Hepatocyte (in vitro differentiated cells): ENCODE results near the gene CD163L1. TPM values are rescaled to one million over a fixed set of nuclear protein-coding genes. Genes with fewer than 3 reads are reported as not detected.

Experiments used
- DNase-seq: peaks from one replicate; pipeline ENCODE4 v3.0.0-alpha.2; 2016; ENCODE audit warnings: low spot score
- H2AFZ ChIP-seq: fragments of 200-600 bp; sonication (generic); 2 replicates; pipeline ENCODE4 v1.6.0; 2016; ENCODE audit warnings: antibody characterized with exemption, mild to moderate bottlenecking
- H3K27ac ChIP-seq: fragments of 200-600 bp; sonication (generic); 2 replicates; pipeline ENCODE4 v1.5.1; 2016; ENCODE audit warnings: mild to moderate bottlenecking
- H3K27me3 ChIP-seq: fragments of 200-600 bp; sonication (generic); 2 replicates; pipeline ENCODE4 v1.6.1; 2016
- H3K36me3 ChIP-seq: fragments of 200-600 bp; sonication (generic); replicated peaks from 2 replicates; pipeline ENCODE4 v1.5.1; 2016; ENCODE audit warnings: low read depth; ENCODE audit not compliant: insufficient read depth
- H3K4me1 ChIP-seq: fragments of 200-600 bp; sonication (generic); 2 replicates; pipeline ENCODE4 v1.5.1; 2016; ENCODE audit warnings: mild to moderate bottlenecking, moderate library complexity; ENCODE audit not compliant: insufficient read depth
- H3K4me2 ChIP-seq: fragments of 200-600 bp; sonication (generic); 2 replicates; pipeline ENCODE4 v1.6.0; 2016
- H3K4me3 ChIP-seq: fragments of 200-600 bp; sonication (generic); 2 replicates; pipeline ENCODE4 v1.5.1; 2016; ENCODE audit warnings: mild to moderate bottlenecking
- H3K79me2 ChIP-seq: fragments of 200-600 bp; sonication (generic); 2 replicates; pipeline ENCODE4 v1.6.0; 2017; ENCODE audit warnings: mild to moderate bottlenecking
- H3K9me2 ChIP-seq: fragments of 200-600 bp; sonication (generic); replicated peaks from 2 replicates; pipeline ENCODE4 v1.6.0; 2017; ENCODE audit warnings: mild to moderate bottlenecking; ENCODE audit not compliant: insufficient read depth
- H3K9me3 ChIP-seq: fragments of 200-600 bp; sonication (generic); 2 replicates; pipeline ENCODE4 v1.5.1; 2016; ENCODE audit warnings: low read depth, mild to moderate bottlenecking
- H4K20me1 ChIP-seq: fragments of 200-600 bp; sonication (generic); 2 replicates; pipeline ENCODE4 v1.6.0; 2016; ENCODE audit warnings: mild to moderate bottlenecking; ENCODE audit not compliant: insufficient read depth, poor library complexity, severe bottlenecking
- EZH2 ChIP-seq: fragments of 200-600 bp; sonication (generic); IDR thresholded peaks from 2 replicates; pipeline ENCODE4 v1.6.1; 2016; ENCODE audit warnings: antibody characterized with exemption, mild to moderate bottlenecking, borderline replicate concordance
- EZH2phosphoT487 ChIP-seq: fragments of 200-600 bp; sonication (generic); IDR thresholded peaks from one replicate; pipeline ENCODE4 v1.6.1; 2018; ENCODE audit warnings: antibody characterized with exemption, mild to moderate bottlenecking, low read depth, moderate library complexity; ENCODE audit not compliant: unreplicated experiment, severe bottlenecking
- WGBS: methylation state at CpG from one replicate; pipeline ENCODE4 v1.1.6; 2016; ENCODE audit warnings: low lambda C conversion rate; ENCODE audit errors: missing lambda C conversion rate; 5-methylcytosine and 5-hydroxymethylcytosine counted together
- polyA plus RNA-seq: library from polyadenylated mRNA; unstranded; fragments of >200 nt; fragmentation: Nextera tagmentation; extraction: Ambion mirVana; gene quantifications from 2 replicates; pipeline ENCODE4 v1.2.1, GENCODE V29; 2016
- total RNA-seq: library from RNA; depleted of rRNA; stranded (reverse); fragments of >200 nt; gene quantifications from 2 replicates; pipeline ENCODE4 v1.2.3, GENCODE V29; 2014
- TF ChIP-seq, protein P1 (sequence below): fragments of 200-600 bp; sonication (generic); IDR thresholded peaks from 2 replicates; pipeline ENCODE4 v1.5.1; 2016; ENCODE audit warnings: antibody characterized with exemption, mild to moderate bottlenecking; ENCODE audit not compliant: poor library complexity

The CD163L1 gene
- total and polyA plus RNA-seq, 2 experiments from 2014 or later, result 1.7 TPM; not detected in 1

DNA sequence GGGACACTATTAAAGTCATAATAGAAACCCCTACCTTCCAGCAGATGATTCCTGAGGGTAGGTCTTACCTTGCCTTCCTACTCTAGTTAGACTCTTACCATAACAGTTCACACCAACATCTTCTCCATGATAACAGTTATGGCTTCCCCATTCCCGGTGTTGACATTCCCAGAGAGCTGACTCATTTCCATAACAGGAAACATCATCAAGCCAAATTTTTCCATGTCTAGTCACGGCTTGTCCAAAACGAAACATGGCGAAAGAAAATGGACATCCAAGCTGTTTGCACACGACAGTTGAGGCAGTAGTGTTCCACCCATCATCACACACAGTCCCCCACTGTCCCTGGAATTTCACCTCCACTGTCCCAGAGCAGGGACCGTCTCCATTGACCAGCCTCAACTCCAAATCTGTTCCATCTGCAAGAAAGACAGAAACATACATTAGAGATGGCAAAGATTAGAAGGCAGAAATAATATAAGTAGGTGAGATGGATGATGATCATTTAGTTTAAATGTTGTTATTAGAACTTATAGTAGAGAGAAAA lies 10.6 kb downstream of the CD163L1 start:
- no peaks in the 10 kb centered on the region for H3K9me2 ChIP-seq
- no peaks in the 10 kb centered on the region for H3K27me3 ChIP-seq
- H3K4me3 ChIP-seq, result no peak overlapping the region
- H3K4me1 ChIP-seq, result no peaks in the 10 kb centered on the region
- no peak for DNase-seq
- WGBS, result 87% methylated on average over 6 of the region's 6 CpGs
- no peak overlapping the region for H3K4me2 ChIP-seq
- no peaks in the 10 kb centered on the region for H3K79me2 ChIP-seq
- H3K9me3 ChIP-seq, result no peaks in the 10 kb centered on the region
- TF ChIP-seq EZH2phosphoT487 (no peak), EZH2 (no peak)
- TF ChIP-seq, protein P1, sequence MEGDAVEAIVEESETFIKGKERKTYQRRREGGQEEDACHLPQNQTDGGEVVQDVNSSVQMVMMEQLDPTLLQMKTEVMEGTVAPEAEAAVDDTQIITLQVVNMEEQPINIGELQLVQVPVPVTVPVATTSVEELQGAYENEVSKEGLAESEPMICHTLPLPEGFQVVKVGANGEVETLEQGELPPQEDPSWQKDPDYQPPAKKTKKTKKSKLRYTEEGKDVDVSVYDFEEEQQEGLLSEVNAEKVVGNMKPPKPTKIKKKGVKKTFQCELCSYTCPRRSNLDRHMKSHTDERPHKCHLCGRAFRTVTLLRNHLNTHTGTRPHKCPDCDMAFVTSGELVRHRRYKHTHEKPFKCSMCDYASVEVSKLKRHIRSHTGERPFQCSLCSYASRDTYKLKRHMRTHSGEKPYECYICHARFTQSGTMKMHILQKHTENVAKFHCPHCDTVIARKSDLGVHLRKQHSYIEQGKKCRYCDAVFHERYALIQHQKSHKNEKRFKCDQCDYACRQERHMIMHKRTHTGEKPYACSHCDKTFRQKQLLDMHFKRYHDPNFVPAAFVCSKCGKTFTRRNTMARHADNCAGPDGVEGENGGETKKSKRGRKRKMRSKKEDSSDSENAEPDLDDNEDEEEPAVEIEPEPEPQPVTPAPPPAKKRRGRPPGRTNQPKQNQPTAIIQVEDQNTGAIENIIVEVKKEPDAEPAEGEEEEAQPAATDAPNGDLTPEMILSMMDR, result no peak
- H4K20me1 ChIP-seq, result no peaks in the 10 kb centered on the region
- H3K36me3 ChIP-seq, result no peaks in the 10 kb centered on the region
- H3K27ac ChIP-seq, result no peak overlapping the region
- no peak overlapping the region for H2AFZ ChIP-seq

DNA sequence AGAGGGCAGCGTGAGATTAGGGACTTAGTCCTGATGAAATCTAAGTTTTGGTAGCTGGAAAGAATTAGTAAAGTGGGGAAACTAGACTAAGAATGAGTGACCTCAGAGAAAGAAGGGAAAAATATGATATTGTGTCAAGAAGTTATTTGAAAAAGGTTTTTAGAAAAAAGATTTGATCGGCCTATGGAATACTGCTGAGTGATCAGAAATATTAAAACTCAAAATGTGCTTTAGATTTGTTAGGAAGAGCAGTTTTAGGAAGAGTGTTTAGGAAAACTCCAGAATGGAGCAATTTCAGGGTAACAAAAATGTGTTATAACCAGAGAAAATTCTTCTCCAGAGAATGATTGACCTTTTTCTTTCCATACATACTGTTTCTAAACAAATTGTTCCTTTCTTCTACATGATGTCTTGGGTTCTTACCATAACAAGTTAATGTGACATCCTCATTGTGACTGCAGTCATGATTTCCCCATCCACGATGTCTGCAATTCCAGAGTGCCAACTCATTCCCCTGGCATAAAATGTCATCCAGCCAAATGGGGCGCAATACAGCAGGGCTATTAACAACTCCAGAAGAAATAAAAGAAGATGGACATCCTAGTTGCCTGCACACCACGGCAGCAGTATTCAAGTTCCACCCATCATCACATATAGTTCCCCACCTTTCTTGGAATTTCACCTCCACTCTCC lies 11.8 kb downstream of the CD163L1 start:
- H3K27ac ChIP-seq, result no peak overlapping the region
- H3K9me3 ChIP-seq, result no peaks in the 10 kb centered on the region
- no peak for TF ChIP-seq EZH2phosphoT487
- no peak for TF ChIP-seq EZH2
- TF ChIP-seq, protein P1, result no peak
- H2AFZ ChIP-seq, result no peak overlapping the region
- 92% methylated on average over 5 of the region's 5 CpGs for WGBS
- no peaks in the 10 kb centered on the region for H3K79me2 ChIP-seq
- no peak overlapping the region for H3K4me3 ChIP-seq
- DNase-seq, result no peak
- H3K4me2 ChIP-seq, result no peak overlapping the region
- H3K4me1 ChIP-seq, result no peaks in the 10 kb centered on the region
- no peaks in the 10 kb centered on the region for H3K36me3 ChIP-seq
- H4K20me1 ChIP-seq, result no peaks in the 10 kb centered on the region
- H3K9me2 ChIP-seq, result no peaks in the 10 kb centered on the region
- no peaks in the 10 kb centered on the region for H3K27me3 ChIP-seq

DNA sequence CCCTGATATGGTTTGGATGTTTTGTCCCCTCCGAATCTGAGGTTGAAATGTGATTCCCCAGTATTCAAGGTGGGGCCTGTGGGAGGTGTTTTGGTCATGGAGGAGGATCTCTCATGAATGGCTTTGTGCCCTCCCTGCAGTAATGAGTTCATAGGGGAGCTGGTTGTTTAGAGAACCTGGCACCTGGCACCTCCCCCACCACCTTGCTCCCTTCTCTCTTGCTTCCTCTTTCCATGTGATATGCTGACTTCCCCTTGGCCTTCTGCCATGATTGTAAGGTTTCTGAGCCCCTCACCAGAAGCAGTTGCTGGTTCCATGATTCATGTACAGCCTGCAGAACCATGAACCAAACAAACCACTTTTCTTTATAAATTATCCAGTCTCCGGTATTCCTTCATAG lies 32.6 kb downstream of the CD163L1 start:
- WGBS, result 83% methylated on average over 2 of the region's 2 CpGs
- no peaks in the 10 kb centered on the region for H4K20me1 ChIP-seq

More for the DNA sequence above, 32.6 kb downstream of the CD163L1 start:
- H3K4me3 ChIP-seq, result no peak overlapping the region
- no peaks in the 10 kb centered on the region for H3K9me3 ChIP-seq
- no peaks in the 10 kb centered on the region for H3K4me1 ChIP-seq
- no peaks in the 10 kb centered on the region for H3K79me2 ChIP-seq
- H3K27ac ChIP-seq, result no peak overlapping the region
- H3K36me3 ChIP-seq, result no peaks in the 10 kb centered on the region
- no peak overlapping the region for H3K4me2 ChIP-seq
- H3K27me3 ChIP-seq, result no peaks in the 10 kb centered on the region
- H2AFZ ChIP-seq, result no peak overlapping the region
- TF ChIP-seq EZH2phosphoT487 (no peak), EZH2 (no peak)
- TF ChIP-seq, protein P1, result no peak
- H3K9me2 ChIP-seq, result no peaks in the 10 kb centered on the region
- no peak for DNase-seq
